HG03565 (cell line): ENCODE measurements around the gene NEO1.

ENCODE experiments used
- ATAC-seq: cut with Tn5 transposase; IDR thresholded peaks from one replicate; pipeline ENCODE4 v1.9.1; 2021; ENCODE audit warnings: mild to moderate bottlenecking, moderate library complexity; ENCODE audit not compliant: unreplicated experiment

NEO1 gene

DNA sequence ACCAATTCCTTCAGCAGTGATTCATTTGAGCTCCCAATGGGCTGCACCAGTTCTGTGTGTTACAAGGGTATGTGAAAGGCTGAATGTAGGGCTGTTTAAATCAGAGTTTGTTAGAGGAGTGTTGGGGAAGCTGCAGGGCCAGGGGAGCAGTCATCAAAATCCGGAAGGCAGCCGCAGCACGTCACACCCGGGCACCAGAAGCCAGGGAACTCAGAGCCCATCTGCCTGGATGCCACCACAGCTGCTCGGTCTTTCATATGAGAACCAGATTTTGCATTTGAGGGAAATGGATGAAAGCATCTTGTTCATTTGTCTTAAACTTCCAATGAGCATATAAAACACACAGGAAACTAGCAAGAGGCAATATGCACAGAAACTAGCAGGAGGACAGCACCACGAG, 24.2 kb upstream of the NEO1 start:
- ATAC-seq = no peak

GRCh38 chr15:73028831-73029451, 23.3 kb upstream of the NEO1 start:
- ATAC-seq = no peak

DNA sequence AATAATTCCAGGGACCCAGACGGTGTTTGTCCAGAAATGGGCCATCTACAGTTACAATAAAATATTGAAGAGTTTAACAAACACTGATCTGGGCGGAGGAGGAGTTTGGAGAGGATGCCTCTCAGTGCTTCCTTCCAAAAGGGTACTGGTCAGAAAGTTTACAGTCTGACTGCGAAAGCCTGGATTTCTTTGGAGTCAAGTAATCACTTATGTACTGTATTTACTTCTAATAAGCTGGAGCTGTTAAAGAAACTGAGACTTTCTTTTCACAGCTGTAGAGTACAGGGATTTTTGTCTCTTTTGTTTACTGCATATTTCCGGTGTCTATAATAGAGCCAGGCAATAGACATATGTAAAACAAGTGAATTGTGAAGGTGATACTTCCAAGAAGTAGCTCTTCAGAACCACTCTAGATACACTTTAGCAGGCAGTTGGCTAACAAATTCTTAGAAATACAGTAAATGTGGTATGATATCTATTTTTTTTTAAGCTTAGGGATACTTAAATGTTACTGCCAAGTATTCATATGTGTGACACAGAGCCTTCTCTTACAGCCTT, 22.1 kb upstream of the NEO1 start:
- ATAC-seq = no peak

DNA sequence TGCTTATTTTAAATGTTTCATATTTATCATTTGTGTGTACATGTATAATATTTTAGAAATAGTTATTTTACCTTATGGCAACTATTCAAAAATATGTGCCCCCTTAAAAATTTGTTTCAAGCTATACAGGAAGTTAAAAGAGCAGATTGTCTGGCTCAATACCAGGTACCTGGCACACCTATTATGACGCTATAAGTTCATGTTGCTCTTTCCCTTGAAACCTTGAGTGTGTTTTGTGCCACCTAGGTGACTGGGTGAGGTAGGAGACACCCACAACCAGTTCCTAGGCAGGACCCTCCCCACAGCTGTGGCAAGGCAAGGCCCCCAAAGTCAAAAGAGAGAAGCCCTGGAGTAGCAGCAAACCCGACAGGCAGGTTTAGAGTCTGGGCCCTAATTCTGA, 20.6 kb upstream of the NEO1 start:
- ATAC-seq = no peak

DNA sequence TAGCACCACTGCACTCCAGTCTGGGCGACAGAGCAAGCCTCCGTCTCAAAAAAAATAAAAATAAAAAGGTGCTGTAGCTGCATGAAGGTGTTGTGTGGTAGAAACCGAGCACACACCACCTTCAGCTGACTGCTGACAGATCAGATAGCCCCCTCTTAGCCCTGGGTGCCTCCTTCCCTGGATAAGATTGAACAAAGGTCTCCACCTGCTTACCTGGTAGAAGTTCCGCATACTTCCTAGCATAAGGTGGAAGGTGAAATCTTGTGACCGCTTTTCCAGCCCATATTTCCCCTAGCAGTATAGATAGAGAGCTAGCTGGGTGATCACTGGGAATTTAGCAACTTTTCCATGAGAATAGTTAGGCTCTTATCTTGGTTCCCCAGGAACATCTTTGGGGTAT, 18.7 kb upstream of the NEO1 start:
- no peak for ATAC-seq

DNA sequence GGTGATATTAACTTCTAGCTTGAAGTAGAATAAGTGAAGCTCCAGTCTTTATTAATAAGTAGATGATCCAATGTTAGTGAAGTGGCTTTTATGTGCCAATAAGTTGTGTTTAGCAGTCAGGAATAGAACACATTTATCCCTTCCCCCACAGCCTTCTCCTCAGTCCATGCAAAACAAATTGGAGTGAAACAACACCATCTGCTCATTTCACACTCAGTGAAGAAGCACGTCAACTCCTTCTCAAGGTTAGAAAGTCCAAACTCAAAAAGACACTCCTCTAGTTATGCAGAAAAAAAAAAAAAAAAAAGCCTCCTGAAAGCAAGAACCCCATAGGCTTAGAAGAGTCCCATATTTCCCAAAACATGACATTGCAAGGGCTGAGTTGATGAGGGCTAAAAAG, 18.0 kb upstream of the NEO1 start:
- ATAC-seq = no peak

- no peak for ATAC-seq
Observed at GRCh38 chr15:73035221-73035620, 17.0 kb upstream of the NEO1 start.

DNA sequence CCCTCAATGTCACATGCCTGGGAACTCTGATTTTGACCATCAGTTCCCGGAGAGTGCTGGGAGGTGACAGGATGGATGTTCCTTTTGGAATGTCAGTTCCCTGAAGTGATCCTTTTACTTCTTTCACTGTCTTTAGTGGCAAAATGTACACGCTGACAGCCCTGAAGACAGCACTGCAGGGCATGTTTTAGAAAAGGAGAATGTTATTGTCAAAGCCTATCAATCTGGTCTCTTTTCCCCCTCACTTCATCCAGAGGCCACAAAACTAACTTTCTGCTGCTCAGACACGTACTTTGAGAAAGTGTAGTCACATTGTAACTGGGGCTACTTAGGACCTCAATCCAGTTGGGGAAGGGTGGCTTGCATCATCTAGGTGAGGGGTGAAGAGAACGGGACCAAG, 14.0 kb upstream of the NEO1 start:
- ATAC-seq = no peak

DNA sequence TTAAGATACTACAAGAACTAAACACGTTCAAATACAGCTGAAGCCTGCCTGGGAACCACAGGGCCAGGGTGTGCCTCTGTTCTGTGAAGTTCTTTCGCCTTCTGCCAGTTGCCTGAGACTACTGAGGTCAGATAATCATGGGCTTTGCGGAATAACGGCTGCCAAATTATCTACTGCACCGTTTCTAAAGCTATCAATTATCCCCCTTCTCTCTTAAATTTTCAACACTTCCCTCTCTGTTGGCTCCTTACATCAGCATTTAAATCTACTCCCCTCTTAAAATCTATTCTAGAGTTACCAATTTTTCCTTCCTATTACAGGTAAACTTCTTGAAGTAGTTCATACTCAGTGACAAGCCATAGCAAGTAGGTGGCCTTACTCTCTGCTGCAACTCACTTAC, 6.2 kb upstream of the NEO1 start:
- ATAC-seq = no peak

GRCh38 chr15:73047882-73048281, 4.4 kb upstream of the NEO1 start:
- no peak for ATAC-seq

DNA sequence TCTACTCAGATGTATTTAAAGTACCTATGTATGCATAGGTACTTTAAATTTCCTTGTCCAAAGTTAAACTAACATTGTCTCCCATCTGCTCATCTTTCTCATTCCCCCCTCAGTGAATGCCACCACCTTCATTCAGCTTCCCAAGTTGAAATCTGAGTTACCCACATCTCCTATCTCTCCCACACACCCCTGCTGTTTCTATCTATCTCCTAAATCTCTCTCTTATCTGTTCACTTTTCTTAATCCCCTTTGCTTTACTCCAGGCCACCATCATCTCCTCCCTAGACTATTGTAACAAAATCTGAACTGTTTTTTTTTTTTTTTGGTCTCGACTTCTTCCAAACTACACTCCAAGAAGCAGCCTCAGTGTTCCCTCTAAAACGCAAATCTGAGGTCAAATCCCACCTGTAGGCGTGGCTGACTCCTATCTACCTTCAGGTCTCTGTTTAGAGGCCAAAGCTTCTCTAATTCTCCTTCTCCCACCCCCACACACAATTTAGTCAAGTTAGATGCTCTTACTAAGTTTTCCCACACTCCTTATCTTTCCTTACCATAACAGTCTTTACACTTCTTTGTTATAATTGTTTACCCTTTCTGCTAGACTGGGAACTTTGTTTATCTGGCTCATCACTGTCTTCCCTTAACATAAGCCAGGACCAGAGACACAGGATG, 3.5 kb upstream of the NEO1 start:
- ATAC-seq = no peak

DNA sequence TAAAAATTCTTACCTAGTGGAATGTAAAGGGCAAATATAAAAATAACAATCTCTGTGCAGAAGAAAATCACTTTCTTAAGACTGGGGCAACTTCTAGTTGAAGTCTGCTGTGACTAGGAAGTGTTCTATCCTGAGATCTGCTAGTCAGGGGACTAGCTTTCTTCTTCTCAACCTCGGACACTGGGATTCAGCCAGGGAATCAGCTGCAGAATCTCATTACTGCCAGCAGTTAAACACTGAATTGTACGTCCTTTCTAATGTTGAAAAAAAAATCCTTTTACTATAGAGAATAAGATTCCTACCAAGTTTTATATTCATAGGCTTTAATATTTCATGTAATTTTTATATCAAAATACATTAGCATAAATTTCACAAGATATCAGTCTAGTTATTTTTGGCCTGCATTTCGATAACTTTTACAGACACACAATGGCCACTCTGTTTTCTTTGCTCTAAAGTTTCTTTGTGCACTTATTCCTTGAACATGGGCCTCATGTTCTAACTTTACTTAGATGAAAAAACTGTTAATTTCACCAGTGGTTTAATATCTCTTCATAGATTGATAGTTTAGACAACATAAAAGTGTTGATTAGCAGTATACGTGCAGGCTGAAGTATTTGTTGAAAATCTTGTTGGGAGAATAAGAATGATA, 2.6 kb upstream of the NEO1 start:
- no peak for ATAC-seq

GRCh38 chr15:73050561-73051295, 1.5 kb upstream of the NEO1 start:
- ATAC-seq = no peak

DNA sequence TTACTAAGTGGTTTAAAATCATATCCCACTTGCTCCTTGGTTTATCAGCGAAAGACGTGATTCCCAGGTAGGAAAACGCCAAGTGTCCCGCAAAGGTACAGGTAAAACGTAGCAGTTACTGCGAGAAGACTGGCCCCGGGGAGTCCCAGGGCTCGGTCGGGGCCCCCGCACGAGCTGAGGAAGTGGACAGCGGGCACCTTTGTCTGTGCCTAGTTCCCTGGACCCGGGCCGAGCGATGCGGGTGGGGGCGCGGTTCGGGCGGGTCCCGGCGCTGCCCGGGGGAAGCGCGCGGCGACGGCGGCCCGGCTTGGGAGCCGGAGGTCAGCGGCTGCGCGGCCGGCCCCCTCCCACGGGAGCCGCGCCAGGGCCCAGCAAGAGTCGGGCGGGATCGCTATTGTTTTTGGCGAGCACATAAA, 864 bp upstream of the NEO1 start:
- no peak for ATAC-seq

DNA sequence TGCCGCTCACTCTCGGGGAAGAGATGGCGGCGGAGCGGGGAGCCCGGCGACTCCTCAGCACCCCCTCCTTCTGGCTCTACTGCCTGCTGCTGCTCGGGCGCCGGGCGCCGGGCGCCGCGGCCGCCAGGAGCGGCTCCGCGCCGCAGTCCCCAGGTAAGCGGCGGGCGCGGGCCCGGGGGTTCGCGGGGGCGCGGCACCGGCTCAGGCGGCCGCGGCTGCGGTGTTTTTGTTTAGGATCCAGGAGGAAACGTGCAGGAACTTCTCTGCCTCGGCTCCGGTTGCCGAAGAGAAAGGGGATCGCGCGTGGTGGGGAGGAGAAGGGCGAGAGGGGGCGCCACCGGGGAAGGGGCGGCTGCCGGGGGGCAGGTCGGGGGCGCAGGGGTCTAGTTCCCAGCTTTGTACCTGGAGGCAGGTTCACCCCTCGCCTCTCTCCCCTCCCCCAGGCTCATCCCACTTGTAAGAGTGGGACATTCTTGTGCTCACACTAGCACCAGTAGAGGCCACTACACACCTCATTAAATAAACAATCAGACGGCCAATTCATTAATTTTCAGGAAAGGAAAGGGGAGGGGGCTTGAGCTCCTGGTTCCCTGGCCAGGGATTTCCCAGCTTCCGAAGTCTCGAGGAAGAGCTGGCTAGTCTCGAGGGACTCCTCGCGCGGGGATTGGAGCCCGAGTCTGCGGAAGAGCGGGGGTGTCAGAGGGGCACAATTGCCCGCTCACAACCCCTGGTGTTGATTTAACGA, 562 bp downstream of the NEO1 start:
- no peak for ATAC-seq

- no peak for ATAC-seq
Observed at GRCh38 chr15:73053398-73053723, 1.1 kb downstream of the NEO1 start.

GRCh38 chr15:73054417-73054953, 2.2 kb downstream of the NEO1 start:
- ATAC-seq = no peak

DNA sequence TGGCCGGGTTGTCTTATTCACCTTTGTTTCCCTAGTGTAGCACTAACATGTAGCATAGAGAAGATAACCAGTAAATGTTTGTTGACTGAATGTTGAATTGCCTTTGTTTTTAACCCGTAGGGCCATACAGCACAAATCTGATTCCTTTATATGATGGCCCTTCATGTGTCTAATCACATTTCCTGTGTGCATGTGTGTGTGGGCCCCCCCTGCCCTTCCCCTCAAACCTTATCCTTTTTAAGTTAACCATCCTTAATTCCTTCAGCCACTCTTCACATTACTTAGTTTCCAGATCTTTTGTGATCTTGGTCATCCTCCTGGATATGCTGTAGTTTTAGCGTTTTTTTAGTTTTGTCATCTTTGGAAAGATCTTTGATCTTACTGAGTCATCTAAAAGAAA, 4.2 kb downstream of the NEO1 start:
- no peak for ATAC-seq

- ATAC-seq = no peak
Observed at GRCh38 chr15:73058437-73058836, 6.2 kb downstream of the NEO1 start.

DNA sequence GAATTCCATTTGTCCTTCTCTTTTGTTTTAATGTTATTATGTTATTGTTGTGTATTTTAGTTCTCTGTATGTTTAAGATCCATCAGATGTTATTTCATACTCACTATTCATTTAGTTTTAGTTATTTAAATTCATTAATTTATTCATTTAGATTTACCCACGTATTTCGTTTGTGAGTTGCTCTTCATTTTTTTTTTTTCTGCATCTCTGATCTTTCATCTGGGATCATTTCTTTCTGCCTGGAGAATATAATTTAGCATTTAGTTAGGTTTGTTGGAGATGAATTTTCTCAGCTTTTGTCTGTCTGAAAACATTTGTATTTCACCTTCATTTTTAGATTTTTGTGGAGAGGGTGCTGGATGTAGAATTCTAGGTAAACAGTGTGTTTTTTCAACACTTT, 12.9 kb downstream of the NEO1 start:
- ATAC-seq = no peak

DNA sequence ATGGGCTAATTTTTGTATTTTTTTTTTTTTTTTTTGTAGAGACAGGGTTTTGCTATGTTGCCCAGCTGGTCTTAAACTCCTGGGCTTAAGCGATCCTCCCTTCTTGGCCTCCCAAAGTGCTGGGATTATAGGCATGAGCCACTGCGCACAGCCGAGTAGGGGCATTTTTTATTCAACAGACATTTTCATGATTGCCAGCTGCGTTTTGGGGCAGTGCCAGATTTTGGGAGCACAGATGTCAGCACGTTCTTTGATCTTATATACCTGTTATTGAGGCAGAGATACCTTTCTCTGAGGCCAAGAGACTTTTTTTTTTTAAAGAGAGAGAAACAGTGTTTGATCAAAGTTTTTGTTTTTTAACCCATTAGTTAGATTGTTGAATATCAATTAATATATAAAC, 16.8 kb downstream of the NEO1 start:
- ATAC-seq = no peak
